Ishikawa (cell line): ENCODE data around the gene LRP1-AS.

Experiments used
- CEBPB ChIP-seq: IDR thresholded peaks from 2 replicates; pipeline ENCODE4 v1.6.1; 2012
- CREB1 ChIP-seq: IDR thresholded peaks from 2 replicates; pipeline ENCODE4 v1.6.1; 2012; ENCODE audit warnings: low read depth
- EGR1 ChIP-seq: IDR thresholded peaks from 2 replicates; pipeline ENCODE4 v1.6.1; 2012
- EP300 ChIP-seq: IDR thresholded peaks from 2 replicates; pipeline ENCODE4 v1.6.1; 2012; ENCODE audit warnings: borderline replicate concordance
- FOXM1 ChIP-seq: IDR thresholded peaks from 2 replicates; pipeline ENCODE4 v1.6.1; 2012; ENCODE audit warnings: low read depth, borderline replicate concordance
- NFIC ChIP-seq: IDR thresholded peaks from 2 replicates; pipeline ENCODE4 v1.6.1; 2012
- RAD21 ChIP-seq: IDR thresholded peaks from 2 replicates; pipeline ENCODE4 v1.6.1; 2012; ENCODE audit warnings: low read depth
- TAF1 ChIP-seq: IDR thresholded peaks from 2 replicates; pipeline ENCODE4 v1.6.1; 2012; ENCODE audit warnings: low read depth, mild to moderate bottlenecking
- TCF12 ChIP-seq: IDR thresholded peaks from 2 replicates; pipeline ENCODE4 v1.6.1; 2012; ENCODE audit warnings: low read depth
- TEAD4 ChIP-seq: IDR thresholded peaks from 2 replicates; pipeline ENCODE4 v1.6.1; 2012
- YY1 ChIP-seq: IDR thresholded peaks from 2 replicates; pipeline ENCODE4 v1.6.1; 2012; ENCODE audit warnings: low read depth
- ZBTB7A ChIP-seq: IDR thresholded peaks from 2 replicates; pipeline ENCODE4 v1.6.1; 2012; ENCODE audit warnings: low read depth
- TF ChIP-seq, protein P1 (sequence below): IDR thresholded peaks from 2 replicates; pipeline ENCODE4 v1.6.1; 2012
- TF ChIP-seq, protein P2 (sequence below): IDR thresholded peaks from 2 replicates; pipeline ENCODE4 v1.6.1; 2012; ENCODE audit warnings: low read depth, mild to moderate bottlenecking
- TF ChIP-seq, protein P3 (sequence below): IDR thresholded peaks from 2 replicates; pipeline ENCODE4 v1.6.1; 2012

LRP1-AS gene

DNA sequence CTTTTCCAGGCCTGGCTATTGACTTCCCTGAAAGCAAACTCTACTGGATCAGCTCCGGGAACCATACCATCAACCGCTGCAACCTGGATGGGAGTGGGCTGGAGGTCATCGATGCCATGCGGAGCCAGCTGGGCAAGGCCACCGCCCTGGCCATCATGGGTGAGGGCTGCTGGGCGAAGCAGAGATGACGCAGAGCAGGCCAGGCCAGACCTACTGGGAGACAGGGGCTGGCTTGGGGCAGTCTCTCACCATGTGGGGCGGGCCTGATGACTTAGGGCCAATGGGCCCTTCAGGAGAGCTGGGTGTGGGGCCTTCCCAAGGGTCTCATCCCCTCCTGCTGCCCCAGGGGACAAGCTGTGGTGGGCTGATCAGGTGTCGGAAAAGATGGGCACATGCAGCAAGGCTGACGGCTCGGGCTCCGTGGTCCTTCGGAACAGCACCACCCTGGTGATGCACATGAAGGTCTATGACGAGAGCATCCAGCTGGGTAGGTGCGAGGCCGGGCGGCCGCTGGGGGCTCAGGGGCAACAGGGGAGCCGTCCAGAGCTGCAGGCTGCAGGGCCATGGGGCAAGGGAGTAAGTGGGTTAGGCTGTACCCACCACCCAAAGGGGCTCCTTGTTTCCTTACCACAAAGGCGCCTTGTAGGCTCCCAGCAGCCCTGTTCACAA lies 33.0 kb upstream of the LRP1-AS start:
- TF ChIP-seq CEBPB (no peak), YY1 (no peak), RAD21 (no peak), CREB1 (no peak), NFIC (no peak), TCF12 (no peak), TEAD4 (no peak), EGR1 (no peak), ZBTB7A (no peak), TAF1 (no peak), EP300 (no peak), FOXM1 (no peak)
- TF ChIP-seq, protein P1, sequence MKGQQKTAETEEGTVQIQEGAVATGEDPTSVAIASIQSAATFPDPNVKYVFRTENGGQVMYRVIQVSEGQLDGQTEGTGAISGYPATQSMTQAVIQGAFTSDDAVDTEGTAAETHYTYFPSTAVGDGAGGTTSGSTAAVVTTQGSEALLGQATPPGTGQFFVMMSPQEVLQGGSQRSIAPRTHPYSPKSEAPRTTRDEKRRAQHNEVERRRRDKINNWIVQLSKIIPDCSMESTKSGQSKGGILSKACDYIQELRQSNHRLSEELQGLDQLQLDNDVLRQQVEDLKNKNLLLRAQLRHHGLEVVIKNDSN, result no peak
- TF ChIP-seq, protein P2, sequence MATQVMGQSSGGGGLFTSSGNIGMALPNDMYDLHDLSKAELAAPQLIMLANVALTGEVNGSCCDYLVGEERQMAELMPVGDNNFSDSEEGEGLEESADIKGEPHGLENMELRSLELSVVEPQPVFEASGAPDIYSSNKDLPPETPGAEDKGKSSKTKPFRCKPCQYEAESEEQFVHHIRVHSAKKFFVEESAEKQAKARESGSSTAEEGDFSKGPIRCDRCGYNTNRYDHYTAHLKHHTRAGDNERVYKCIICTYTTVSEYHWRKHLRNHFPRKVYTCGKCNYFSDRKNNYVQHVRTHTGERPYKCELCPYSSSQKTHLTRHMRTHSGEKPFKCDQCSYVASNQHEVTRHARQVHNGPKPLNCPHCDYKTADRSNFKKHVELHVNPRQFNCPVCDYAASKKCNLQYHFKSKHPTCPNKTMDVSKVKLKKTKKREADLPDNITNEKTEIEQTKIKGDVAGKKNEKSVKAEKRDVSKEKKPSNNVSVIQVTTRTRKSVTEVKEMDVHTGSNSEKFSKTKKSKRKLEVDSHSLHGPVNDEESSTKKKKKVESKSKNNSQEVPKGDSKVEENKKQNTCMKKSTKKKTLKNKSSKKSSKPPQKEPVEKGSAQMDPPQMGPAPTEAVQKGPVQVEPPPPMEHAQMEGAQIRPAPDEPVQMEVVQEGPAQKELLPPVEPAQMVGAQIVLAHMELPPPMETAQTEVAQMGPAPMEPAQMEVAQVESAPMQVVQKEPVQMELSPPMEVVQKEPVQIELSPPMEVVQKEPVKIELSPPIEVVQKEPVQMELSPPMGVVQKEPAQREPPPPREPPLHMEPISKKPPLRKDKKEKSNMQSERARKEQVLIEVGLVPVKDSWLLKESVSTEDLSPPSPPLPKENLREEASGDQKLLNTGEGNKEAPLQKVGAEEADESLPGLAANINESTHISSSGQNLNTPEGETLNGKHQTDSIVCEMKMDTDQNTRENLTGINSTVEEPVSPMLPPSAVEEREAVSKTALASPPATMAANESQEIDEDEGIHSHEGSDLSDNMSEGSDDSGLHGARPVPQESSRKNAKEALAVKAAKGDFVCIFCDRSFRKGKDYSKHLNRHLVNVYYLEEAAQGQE, result no peak
- TF ChIP-seq, protein P3, sequence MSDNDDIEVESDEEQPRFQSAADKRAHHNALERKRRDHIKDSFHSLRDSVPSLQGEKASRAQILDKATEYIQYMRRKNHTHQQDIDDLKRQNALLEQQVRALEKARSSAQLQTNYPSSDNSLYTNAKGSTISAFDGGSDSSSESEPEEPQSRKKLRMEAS, result no peak

DNA sequence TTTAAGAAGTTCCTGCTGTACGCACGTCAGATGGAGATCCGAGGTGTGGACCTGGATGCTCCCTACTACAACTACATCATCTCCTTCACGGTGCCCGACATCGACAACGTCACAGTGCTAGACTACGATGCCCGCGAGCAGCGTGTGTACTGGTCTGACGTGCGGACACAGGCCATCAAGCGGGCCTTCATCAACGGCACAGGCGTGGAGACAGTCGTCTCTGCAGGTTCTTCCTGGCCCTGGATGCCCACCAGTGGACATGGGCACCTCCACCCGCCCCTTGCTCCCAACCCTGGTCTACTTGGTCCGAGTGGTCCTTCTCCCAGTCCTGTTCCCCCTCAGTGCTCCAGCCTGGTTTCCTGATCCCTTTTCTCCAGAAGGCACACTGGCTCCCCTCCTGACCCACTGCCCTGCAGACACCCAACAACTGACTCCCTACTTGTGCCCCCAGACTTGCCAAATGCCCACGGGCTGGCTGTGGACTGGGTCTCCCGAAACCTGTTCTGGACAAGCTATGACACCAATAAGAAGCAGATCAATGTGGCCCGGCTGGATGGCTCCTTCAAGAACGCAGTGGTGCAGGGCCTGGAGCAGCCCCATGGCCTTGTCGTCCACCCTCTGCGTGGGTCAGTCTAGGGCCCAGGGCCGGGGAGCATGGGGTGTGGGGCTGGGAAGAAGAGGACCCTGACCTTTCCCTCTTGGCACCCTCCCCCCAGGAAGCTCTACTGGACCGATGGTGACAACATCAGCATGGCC lies 32.1 kb upstream of the LRP1-AS start:
- TF ChIP-seq, protein P3, result no peak
- TF ChIP-seq EGR1, result no peak

DNA sequence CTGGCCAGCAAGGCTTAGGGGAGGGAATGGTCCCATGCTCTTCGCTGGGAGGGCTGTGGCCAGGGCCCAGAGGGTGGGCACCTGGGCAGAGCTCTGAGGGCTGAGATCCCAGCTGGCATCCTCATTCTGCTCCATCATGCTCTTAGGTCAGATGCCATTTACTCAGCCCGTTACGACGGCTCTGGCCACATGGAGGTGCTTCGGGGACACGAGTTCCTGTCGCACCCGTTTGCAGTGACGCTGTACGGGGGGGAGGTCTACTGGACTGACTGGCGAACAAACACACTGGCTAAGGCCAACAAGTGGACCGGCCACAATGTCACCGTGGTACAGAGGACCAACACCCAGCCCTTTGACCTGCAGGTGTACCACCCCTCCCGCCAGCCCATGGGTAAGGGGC lies 30.8 kb upstream of the LRP1-AS start:
- no peak for TF ChIP-seq CEBPB
- no peak for TF ChIP-seq TCF12
- TF ChIP-seq ZBTB7A, result no peak
- TF ChIP-seq, protein P3, result no peak

DNA sequence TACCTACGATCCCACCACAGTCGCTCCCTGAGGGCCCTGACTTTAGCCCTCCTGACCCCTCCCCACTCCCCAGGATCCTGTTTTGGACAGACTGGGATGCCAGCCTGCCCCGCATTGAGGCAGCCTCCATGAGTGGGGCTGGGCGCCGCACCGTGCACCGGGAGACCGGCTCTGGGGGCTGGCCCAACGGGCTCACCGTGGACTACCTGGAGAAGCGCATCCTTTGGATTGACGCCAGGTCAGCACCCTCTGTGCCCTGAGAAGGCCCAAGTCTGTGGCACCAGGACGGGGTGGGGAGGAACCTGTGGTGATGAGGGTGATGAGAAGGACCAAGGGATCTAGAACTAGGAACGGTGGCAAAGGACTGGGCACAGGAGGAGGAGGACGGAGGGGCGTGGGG lies 29.9 kb upstream of the LRP1-AS start:
- TF ChIP-seq, protein P3, result no peak
- TF ChIP-seq, protein P2, result no peak
- TF ChIP-seq TEAD4, result no peak
- TF ChIP-seq ZBTB7A, result no peak
- TF ChIP-seq RAD21, result no peak
- no peak for TF ChIP-seq EP300
- no peak for TF ChIP-seq NFIC
- TF ChIP-seq CREB1, result no peak
- TF ChIP-seq YY1, result no peak
- no peak for TF ChIP-seq EGR1
- TF ChIP-seq, protein P1, result no peak
- no peak for TF ChIP-seq FOXM1

DNA sequence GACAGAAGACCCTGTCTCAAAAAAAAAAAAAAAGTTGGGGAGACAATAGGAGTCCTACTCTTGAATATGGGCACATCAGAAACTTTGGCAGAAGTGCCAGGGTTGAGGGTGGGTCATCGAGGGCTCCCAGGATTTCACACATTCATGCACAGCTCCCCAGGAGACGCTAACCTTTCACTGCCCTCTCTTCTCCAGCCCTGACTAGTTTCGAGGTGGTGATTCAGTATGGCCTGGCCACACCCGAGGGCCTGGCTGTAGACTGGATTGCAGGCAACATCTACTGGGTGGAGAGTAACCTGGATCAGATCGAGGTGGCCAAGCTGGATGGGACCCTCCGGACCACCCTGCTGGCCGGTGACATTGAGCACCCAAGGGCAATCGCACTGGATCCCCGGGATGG lies 29.4 kb upstream of the LRP1-AS start:
- TF ChIP-seq, protein P3, result no peak
- no peak for TF ChIP-seq CREB1
- TF ChIP-seq, protein P2, result no peak
- no peak for TF ChIP-seq RAD21
- TF ChIP-seq NFIC, result no peak
- TF ChIP-seq EGR1, result no peak
- no peak for TF ChIP-seq YY1
- no peak for TF ChIP-seq TAF1
- TF ChIP-seq FOXM1, result no peak
- no peak for TF ChIP-seq TEAD4
- no peak for TF ChIP-seq ZBTB7A
- TF ChIP-seq CEBPB, result no peak
- TF ChIP-seq TCF12, result no peak
- TF ChIP-seq, protein P1, result no peak
